Right lobe of liver (tissue), 6 donors: Measurements from ENCODE around the gene S100A8. TPM values are rescaled to one million over a fixed set of nuclear protein-coding genes. Genes with fewer than 3 reads are reported as not detected.

Source experiments
- ATAC-seq, 4 donors: fragments of 200-7000 bp; cut with Tn5 transposase; one replicate each; pipeline ENCODE4 v1.9.1; 2020; ENCODE audit warnings: mild to moderate bottlenecking in 4 of 4, moderate library complexity in 4 of 4
- DNase-seq, 3 donors: peaks; one replicate each; pipeline ENCODE4 v3.0.0-alpha.2; 2020
- H3K27ac ChIP-seq, 3 donors: fragments of 200-600 bp; one replicate each; pipeline ENCODE4 v1.8.0; 2022
- H3K27me3 ChIP-seq, 2 donors: fragments of 200-600 bp; one replicate each; pipeline ENCODE4 v1.8.0; 2022
- H3K36me3 ChIP-seq, 4 donors: fragments of 200-600 bp; sonication (generic) in 1 of 4; one replicate each; pipeline versions ENCODE4 v1.5.1 to v1.8.0; 2017 to 2022; ENCODE audit warnings: control low read depth in 1 of 4
- H3K4me1 ChIP-seq, 4 donors: fragments of 200-600 bp; sonication (generic) in 1 of 4; one replicate each; pipeline versions ENCODE4 v1.5.1 to v1.8.0; 2017 to 2022; ENCODE audit warnings: control low read depth in 1 of 4
- H3K4me3 ChIP-seq, 3 donors: fragments of 200-600 bp; one replicate each; pipeline ENCODE4 v1.8.0; 2022
- H3K9me3 ChIP-seq, 4 donors: fragments of 200-600 bp; sonication (generic) in 1 of 4; one replicate each; pipeline versions ENCODE4 v1.5.1 to v1.8.0; 2017 to 2022; ENCODE audit warnings: control low read depth in 1 of 4
- CTCF ChIP-seq, 4 donors: fragments of 200-600 bp in 3 of 4; fragments of 450-650 bp in 1 of 4; IDR thresholded peaks; one replicate each; pipeline versions ENCODE4 v1.5.1 to v1.8.0; 2016 to 2022; ENCODE audit warnings: antibody characterized with exemption in 4 of 4, mild to moderate bottlenecking in 2 of 4
- POLR2A ChIP-seq: fragments of 450-650 bp; IDR thresholded peaks from one replicate; pipeline ENCODE4 v1.6.1; 2017; ENCODE audit warnings: antibody characterized with exemption, mild to moderate bottlenecking
- WGBS: methylation state at CpG from one replicate; pipeline ENCODE4 v1.1.6; 2018; ENCODE audit warnings: low coverage, low lambda C conversion rate; ENCODE audit not compliant: insufficient coverage; ENCODE audit errors: missing lambda C conversion rate; 5-methylcytosine and 5-hydroxymethylcytosine counted together
- intact Hi-C, 2 donors: fragments of 100-400 bp; cut with DNase I; formaldehyde crosslinking; loops; one replicate each; pipeline versions ENCODE4 v1.11.2 to v1.14.1; 2022
- total RNA-seq, 6 experiments: library from RNA; depleted of rRNA in 2 of 6; stranded (reverse); fragments of >200 nt in 2 of 6; fragmentation: NEBNext Ultra II Directional in 3 of 6; extraction: Animal tissue kit (Norgen Biotek cat#: 25700) in 3 of 6; gene quantifications; one replicate each; pipeline versions ENCODE4 v1.1.0 to v1.2.4, GENCODE V29; 2016 to 2023
- donor health status: DM: no; HTN: yes; CAD: no.
- donor health status: DM: no; HTN: no; CAD: no.
- donor health status: DM: no; HTN: no; CAD: no.
- donor health status: DM: no; HTN: yes; CAD: no.
- donor health status: DM: no; HTN: yes; CAD: no.

Gene S100A8
- total RNA-seq, 6 experiments from 2014 or later = 16.0 to 47.4 (median 30.0) TPM

GRCh38 chr1:153355445-153356071 lies 35.3 kb downstream of the S100A8 start:
- intact Hi-C loops = loop anchor here in 1 of 2 donors (10.0 kb wide), 1 partner anchor 49 kb away; no protein-coding TSS in a partner anchor
- H3K9me3 ChIP-seq = no peaks in the 10 kb centered on the region
- 34% methylated on average over 9 of the region's 10 CpGs for WGBS
- peaks cover 0 to 8% (median 2%) of the 10 kb centered on the region in 4 donors for H3K4me1 ChIP-seq
- no peak overlapping the region for H3K27ac ChIP-seq
- TF ChIP-seq CTCF (IDR thresholded peaks at IDR 0.05) (peak; percentile 47 to 64 (median 56)), POLR2A (no peak)
- DNase-seq (peak; percentile 76 to 83 (median 80)), ATAC-seq (peak; percentile 76 to 84 (median 79))
- no peak overlapping the region for H3K4me3 ChIP-seq
- no peaks in the 10 kb centered on the region for H3K27me3 ChIP-seq
- no peaks in the 10 kb centered on the region for H3K36me3 ChIP-seq

- Histone ChIP-seq H3K36me3 (no peaks in the 10 kb centered on the region), H3K9me3 (no peaks in the 10 kb centered on the region), H3K4me1 (peaks cover 0 to 8% (median 2%) of the 10 kb centered on the region in 4 donors), H3K27ac (no peak overlapping the region), H3K27me3 (no peaks in the 10 kb centered on the region), H3K4me3 (no peak overlapping the region)
- peak in 1 of 3 donors; percentile 37 for DNase-seq
- TF ChIP-seq CTCF (IDR thresholded peaks at IDR 0.05) (no peak), POLR2A (no peak)
- 45% methylated on average over 4 of the region's 8 CpGs for WGBS
- intact Hi-C loops = loop anchor here in 1 of 2 donors (5.0 to 10.0 kb wide), 2 partner anchors 50 to 138 kb away; no protein-coding TSS in a partner anchor
- ATAC-seq = no peak
Observed at GRCh38 chr1:153354515-153355193, 36.2 kb downstream of the S100A8 start.

GRCh38 chr1:153353226-153353947 lies 37.5 kb downstream of the S100A8 start:
- 63% methylated on average over 5 of the region's 7 CpGs for whole genome bisulfite sequencing
- TF ChIP-seq CTCF (IDR thresholded peaks at IDR 0.05) (peak in 3 of 4 donors; percentile 22 to 39 (median 22)), POLR2A (no peak)
- no peaks in the 10 kb centered on the region for H3K36me3 ChIP-seq
- DNase-seq (peak in 1 of 3 donors; percentile 42), ATAC-seq (no peak)
- H3K27me3 ChIP-seq = no peaks in the 10 kb centered on the region
- intact Hi-C loops = loop anchor here in 1 of 2 donors (5.0 to 10.0 kb wide), 2 partner anchors 51 to 139 kb away; no protein-coding TSS in a partner anchor
- no peak overlapping the region for H3K4me3 ChIP-seq
- H3K4me1 ChIP-seq = peaks cover 0 to 8% (median 2%) of the 10 kb centered on the region in 4 donors
- no peaks in the 10 kb centered on the region for H3K9me3 ChIP-seq
- no peak overlapping the region for H3K27ac ChIP-seq

- H3K4me1 ChIP-seq = peaks cover 0 to 3% (median 0%) of the 10 kb centered on the region in 4 donors
- ATAC-seq = peak; percentile 81 to 87 (median 84)
- no peaks in the 10 kb centered on the region for H3K36me3 ChIP-seq
- H3K27ac ChIP-seq = no peak overlapping the region
- H3K9me3 ChIP-seq = no peaks in the 10 kb centered on the region
- no peak overlapping the region for H3K4me3 ChIP-seq
- H3K27me3 ChIP-seq = no peaks in the 10 kb centered on the region
- DNase-seq = peak; percentile 65 to 74 (median 70)
- WGBS = 0% methylated on average over 4 of the region's 4 CpGs
- peak; percentile 83 to 98 (median 96) for TF ChIP-seq CTCF (IDR thresholded peaks at IDR 0.05)
- TF ChIP-seq POLR2A = no peak
- intact Hi-C loops = loop anchor here in 1 of 2 donors (5.0 to 10.0 kb wide), 2 partner anchors 52 to 140 kb away; no protein-coding TSS in a partner anchor
Observed at GRCh38 chr1:153352523-153352922, 38.4 kb downstream of the S100A8 start.
